ENCODE data around the gene CSMD2. TPM values are rescaled to one million over a fixed set of nuclear protein-coding genes. Genes with fewer than 3 reads are reported as not detected.
A peak's percentile ranks its signal among the peaks of the same experiment; 100 is the strongest.

Gene CSMD2
- polyA plus RNA-seq (2013, experiment 1 of 2): not detected
- polyA plus RNA-seq (2013, experiment 2 of 2): under 0.01 TPM

GRCh38 chr1:34164771-34165391 is at the start of gene CSMD2:
TSS of gene CSMD2 (minus strand) at chr1:34165230. CDS start at chr1:34165097, 133 bp downstream.
- H3K9me3 ChIP-seq (ENCODE audit: control insufficient read depth, low read length): no peaks in the 10 kb centered on the region
- no peak within 1 kb of the TSS for H2AK5ac ChIP-seq (ENCODE audit: low read length, severe bottlenecking)
- H3K4me3 ChIP-seq (ENCODE audit: insufficient read depth in 1 of 2, low read depth in 1 of 2, low read length in 2 of 2): peak within 1 kb of the TSS; percentile 42 to 89
- H3K4me1 ChIP-seq (ENCODE audit: control insufficient read depth, insufficient read depth, low read depth, low read length): peaks cover 29% of the 10 kb centered on the region
- peak within 1 kb of the TSS in 1 of 2 experiments; percentile 59 for H3K23ac ChIP-seq (ENCODE audit: low read length in 2 of 2)
- no peak within 1 kb of the TSS for H3K4ac ChIP-seq (ENCODE audit: low read depth in 1 of 2, low read length in 2 of 2)
- no peak within 1 kb of the TSS for H2AFZ ChIP-seq (ENCODE audit: low read depth, low read length)
- H3K27me3 ChIP-seq (ENCODE audit: control insufficient read depth in 1 of 2, insufficient read depth in 1 of 2, low read length in 2 of 2): peaks cover 13 to 71% of the 10 kb centered on the region in 2 experiments
- H3K27ac ChIP-seq (ENCODE audit: low read length, poor library complexity, severe bottlenecking): no peak within 1 kb of the TSS
- peak within 1 kb of the TSS; percentile 78 for H3K9ac ChIP-seq (ENCODE audit: low read length)
- no peak within 1 kb of the TSS for H4K8ac ChIP-seq (ENCODE audit: low read length)
- no peak within 1 kb of the TSS for H2BK120ac ChIP-seq (ENCODE audit: low read depth, low read length)
- no peak within 1 kb of the TSS for H2BK5ac ChIP-seq (ENCODE audit: low read depth, low read length, poor library complexity, severe bottlenecking)
- H4K91ac ChIP-seq (ENCODE audit: low read length): no peak within 1 kb of the TSS
- DNase-seq: peak; percentile 1
- peak within 1 kb of the TSS; percentile 72 for H3K4me2 ChIP-seq (ENCODE audit: low read length, poor library complexity, severe bottlenecking)
- H2BK15ac ChIP-seq (ENCODE audit: low read depth, poor library complexity, severe bottlenecking): no peak within 1 kb of the TSS
- no peaks in the 10 kb centered on the region for H3K36me3 ChIP-seq (ENCODE audit: control insufficient read depth in 1 of 2, insufficient read depth in 2 of 2, low read depth in 1 of 2, low read length in 2 of 2)
- WGBS: 1% methylated on average over 45 of the region's 78 CpGs
- no peak within 1 kb of the TSS for H3K18ac ChIP-seq (ENCODE audit: low read depth in 1 of 2, low read length in 2 of 2)
- H2BK12ac ChIP-seq (ENCODE audit: low read length in 2 of 2): no peak within 1 kb of the TSS
- H3K14ac ChIP-seq (ENCODE audit: low read length in 2 of 2): no peak within 1 kb of the TSS
- no peaks in the 10 kb centered on the region for H3K79me1 ChIP-seq (replicated peaks; ENCODE audit: low read length, poor library complexity, severe bottlenecking)

DNA sequence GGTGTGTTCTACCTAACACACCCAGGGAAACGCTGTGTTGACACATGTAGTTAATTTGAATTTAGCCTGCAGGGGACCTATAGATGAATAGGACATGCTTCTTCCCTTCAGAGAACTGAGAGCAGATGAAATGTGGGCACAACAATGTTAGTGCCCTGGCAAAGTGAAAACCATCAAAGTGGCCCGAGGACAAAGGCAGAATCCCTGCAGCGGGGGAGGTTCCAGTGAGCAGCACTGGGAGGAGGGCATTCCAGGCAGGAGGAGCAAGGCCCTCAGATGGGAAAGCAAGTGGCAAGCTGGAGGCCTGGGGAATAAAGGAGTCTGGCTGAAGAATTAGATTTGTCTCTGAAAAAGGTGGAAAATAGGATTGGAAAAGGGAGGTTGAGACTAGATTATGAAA is 48.9 kb upstream of the CSMD2 start:
- no peak overlapping the region for H2BK12ac ChIP-seq (ENCODE audit: low read length in 2 of 2)
- H2BK120ac ChIP-seq (ENCODE audit: low read depth, low read length): no peak overlapping the region
- H4K8ac ChIP-seq (ENCODE audit: low read length): no peak overlapping the region
- no peak overlapping the region for H2AFZ ChIP-seq (ENCODE audit: low read depth, low read length)
- H2BK15ac ChIP-seq (ENCODE audit: low read depth, poor library complexity, severe bottlenecking): no peak overlapping the region
- H3K4me1 ChIP-seq (ENCODE audit: control insufficient read depth, insufficient read depth, low read depth, low read length): no peaks in the 10 kb centered on the region
- no peak overlapping the region for H3K14ac ChIP-seq (ENCODE audit: low read length in 2 of 2)
- no peak overlapping the region for H3K27ac ChIP-seq (ENCODE audit: low read length, poor library complexity, severe bottlenecking)
- no peaks in the 10 kb centered on the region for H3K36me3 ChIP-seq (ENCODE audit: control insufficient read depth in 1 of 2, insufficient read depth in 2 of 2, low read depth in 1 of 2, low read length in 2 of 2)
- no peak for DNase-seq
- no peak overlapping the region for H3K9ac ChIP-seq (ENCODE audit: low read length)
- H3K27me3 ChIP-seq (ENCODE audit: control insufficient read depth in 1 of 2, insufficient read depth in 1 of 2, low read length in 2 of 2): peaks cover 0 to 76% of the 10 kb centered on the region in 2 experiments
- no peak overlapping the region for H2BK5ac ChIP-seq (ENCODE audit: low read depth, low read length, poor library complexity, severe bottlenecking)
- no peak overlapping the region for H4K91ac ChIP-seq (ENCODE audit: low read length)
- no peak overlapping the region for H2AK5ac ChIP-seq (ENCODE audit: low read length, severe bottlenecking)
- H3K9me3 ChIP-seq (ENCODE audit: control insufficient read depth, low read length): no peaks in the 10 kb centered on the region
- no peak overlapping the region for H3K18ac ChIP-seq (ENCODE audit: low read depth in 1 of 2, low read length in 2 of 2)
- H3K4me2 ChIP-seq (ENCODE audit: low read length, poor library complexity, severe bottlenecking): no peak overlapping the region
- 61% methylated on average over 3 of the region's 3 CpGs for WGBS
- no peak overlapping the region for H3K4me3 ChIP-seq (ENCODE audit: insufficient read depth in 1 of 2, low read depth in 1 of 2, low read length in 2 of 2)
- H3K23ac ChIP-seq (ENCODE audit: low read length in 2 of 2): no peak overlapping the region
- H3K4ac ChIP-seq (ENCODE audit: low read depth in 1 of 2, low read length in 2 of 2): no peak overlapping the region
- H3K79me1 ChIP-seq (replicated peaks; ENCODE audit: low read length, poor library complexity, severe bottlenecking): no peaks in the 10 kb centered on the region

DNA sequence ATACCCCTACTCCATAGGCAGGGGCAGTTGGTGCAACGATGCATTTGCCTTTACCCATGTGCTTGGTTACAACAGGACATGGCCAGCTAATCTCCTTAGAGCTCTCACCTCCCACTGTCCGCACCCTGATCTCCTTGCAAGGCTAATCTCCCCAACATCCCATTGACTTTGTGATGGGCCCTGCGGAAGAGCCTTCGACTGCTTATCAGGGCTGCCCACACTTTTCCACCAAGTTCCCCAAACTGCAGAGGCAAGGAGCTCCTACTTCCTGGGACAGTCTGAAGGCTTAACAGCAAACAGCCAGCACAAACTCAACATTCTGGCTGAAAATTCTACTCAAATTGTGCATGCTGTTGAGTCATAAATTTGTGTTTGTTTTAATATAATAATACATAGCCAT is 47.6 kb upstream of the CSMD2 start:
- no peak overlapping the region for H3K4ac ChIP-seq (ENCODE audit: low read depth in 1 of 2, low read length in 2 of 2)
- H3K36me3 ChIP-seq (ENCODE audit: control insufficient read depth in 1 of 2, insufficient read depth in 2 of 2, low read depth in 1 of 2, low read length in 2 of 2): no peaks in the 10 kb centered on the region
- 74% methylated on average over 4 of the region's 4 CpGs for WGBS
- H3K27me3 ChIP-seq (ENCODE audit: control insufficient read depth in 1 of 2, insufficient read depth in 1 of 2, low read length in 2 of 2): peaks cover 0 to 79% of the 10 kb centered on the region in 2 experiments
- H2BK5ac ChIP-seq (ENCODE audit: low read depth, low read length, poor library complexity, severe bottlenecking): no peak overlapping the region
- H2AK5ac ChIP-seq (ENCODE audit: low read length, severe bottlenecking): no peak overlapping the region
- no peaks in the 10 kb centered on the region for H3K79me1 ChIP-seq (replicated peaks; ENCODE audit: low read length, poor library complexity, severe bottlenecking)
- H3K23ac ChIP-seq (ENCODE audit: low read length in 2 of 2): no peak overlapping the region
- no peak overlapping the region for H3K27ac ChIP-seq (ENCODE audit: low read length, poor library complexity, severe bottlenecking)
- no peaks in the 10 kb centered on the region for H3K4me1 ChIP-seq (ENCODE audit: control insufficient read depth, insufficient read depth, low read depth, low read length)
- no peak overlapping the region for H3K14ac ChIP-seq (ENCODE audit: low read length in 2 of 2)
- no peak overlapping the region for H4K91ac ChIP-seq (ENCODE audit: low read length)
- no peak overlapping the region for H2BK15ac ChIP-seq (ENCODE audit: low read depth, poor library complexity, severe bottlenecking)
- no peak overlapping the region for H3K18ac ChIP-seq (ENCODE audit: low read depth in 1 of 2, low read length in 2 of 2)
- no peak overlapping the region for H2AFZ ChIP-seq (ENCODE audit: low read depth, low read length)
- H4K8ac ChIP-seq (ENCODE audit: low read length): no peak overlapping the region
- no peak overlapping the region for H3K4me3 ChIP-seq (ENCODE audit: insufficient read depth in 1 of 2, low read depth in 1 of 2, low read length in 2 of 2)
- no peak overlapping the region for H3K4me2 ChIP-seq (ENCODE audit: low read length, poor library complexity, severe bottlenecking)
- no peak overlapping the region for H2BK12ac ChIP-seq (ENCODE audit: low read length in 2 of 2)
- DNase-seq: no peak
- H3K9ac ChIP-seq (ENCODE audit: low read length): no peak overlapping the region
- no peak overlapping the region for H2BK120ac ChIP-seq (ENCODE audit: low read depth, low read length)
- no peaks in the 10 kb centered on the region for H3K9me3 ChIP-seq (ENCODE audit: control insufficient read depth, low read length)

GRCh38 chr1:34199927-34200326 is 34.9 kb upstream of the CSMD2 start:
- Histone ChIP-seq H3K9ac (ENCODE audit: low read length) (no peak overlapping the region), H3K79me1 (replicated peaks; ENCODE audit: low read length, poor library complexity, severe bottlenecking) (no peaks in the 10 kb centered on the region), H3K18ac (ENCODE audit: low read depth in 1 of 2, low read length in 2 of 2) (no peak overlapping the region), H4K91ac (ENCODE audit: low read length) (no peak overlapping the region), H3K14ac (ENCODE audit: low read length in 2 of 2) (no peak overlapping the region), H3K27me3 (ENCODE audit: control insufficient read depth in 1 of 2, insufficient read depth in 1 of 2, low read length in 2 of 2) (peaks cover 0 to 27% of the 10 kb centered on the region in 2 experiments), H2BK5ac (ENCODE audit: low read depth, low read length, poor library complexity, severe bottlenecking) (no peak overlapping the region), H3K4me1 (ENCODE audit: control insufficient read depth, insufficient read depth, low read depth, low read length) (no peaks in the 10 kb centered on the region), H3K36me3 (ENCODE audit: control insufficient read depth in 1 of 2, insufficient read depth in 2 of 2, low read depth in 1 of 2, low read length in 2 of 2) (peaks cover 0 to 3% of the 10 kb centered on the region in 2 experiments), H2AK5ac (ENCODE audit: low read length, severe bottlenecking) (no peak overlapping the region), H3K4me2 (ENCODE audit: low read length, poor library complexity, severe bottlenecking) (no peak overlapping the region), H3K4ac (ENCODE audit: low read depth in 1 of 2, low read length in 2 of 2) (no peak overlapping the region), H2BK15ac (ENCODE audit: low read depth, poor library complexity, severe bottlenecking) (no peak overlapping the region), H3K4me3 (ENCODE audit: insufficient read depth in 1 of 2, low read depth in 1 of 2, low read length in 2 of 2) (no peak overlapping the region), H2BK12ac (ENCODE audit: low read length in 2 of 2) (no peak overlapping the region), H4K8ac (ENCODE audit: low read length) (no peak overlapping the region), H2BK120ac (ENCODE audit: low read depth, low read length) (no peak overlapping the region), H2AFZ (ENCODE audit: low read depth, low read length) (no peak overlapping the region), H3K9me3 (ENCODE audit: control insufficient read depth, low read length) (no peaks in the 10 kb centered on the region), H3K27ac (ENCODE audit: low read length, poor library complexity, severe bottlenecking) (no peak overlapping the region), H3K23ac (ENCODE audit: low read length in 2 of 2) (no peak overlapping the region)
- 60% methylated on average over 1 of the region's 1 CpG for WGBS
- DNase-seq: no peak
